ENCODE data around the gene OR5B12.
"Not testable (repeated sequence)": the region's sequence is repeated elsewhere in the genome, so short reads cannot be mapped to it uniquely, and the experiment has no call there.

Gene OR5B12

DNA sequence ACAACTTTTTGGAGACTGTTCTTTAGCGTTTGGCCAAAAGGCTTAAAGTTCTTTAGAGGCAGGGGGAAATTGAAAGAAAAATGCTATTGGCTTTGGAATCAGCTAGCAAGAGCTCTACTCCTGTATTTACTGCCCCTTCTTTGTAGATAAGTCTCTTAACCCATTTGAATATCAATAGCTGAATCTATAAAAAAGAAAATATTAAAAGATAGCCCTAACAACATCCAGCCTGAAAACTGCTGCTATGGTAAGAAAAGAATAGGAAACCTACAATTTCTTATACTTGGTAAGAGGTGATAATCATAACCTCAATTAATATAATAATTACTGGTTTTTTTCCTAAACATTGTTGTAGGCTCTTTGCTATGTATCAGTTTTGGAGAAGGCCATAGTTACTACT, at the start of gene OR5B12:
OR5B12 (minus strand) TSS at position 101 of the 400 bp plus-strand sequence. CDS start 2,085 bp downstream, outside the sequence.
- DNase-seq (ENCODE audit: low read depth in 2 of 2) = no peak

- DNase-seq (ENCODE audit: low read depth in 2 of 2) = no peak
Measured at GRCh38 chr11:58490827-58491226, 48.8 kb upstream of the OR5B12 start.

- DNase-seq (ENCODE audit: low read depth in 2 of 2) = no peak
Measured at GRCh38 chr11:58487170-58487569, 45.1 kb upstream of the OR5B12 start.

DNA sequence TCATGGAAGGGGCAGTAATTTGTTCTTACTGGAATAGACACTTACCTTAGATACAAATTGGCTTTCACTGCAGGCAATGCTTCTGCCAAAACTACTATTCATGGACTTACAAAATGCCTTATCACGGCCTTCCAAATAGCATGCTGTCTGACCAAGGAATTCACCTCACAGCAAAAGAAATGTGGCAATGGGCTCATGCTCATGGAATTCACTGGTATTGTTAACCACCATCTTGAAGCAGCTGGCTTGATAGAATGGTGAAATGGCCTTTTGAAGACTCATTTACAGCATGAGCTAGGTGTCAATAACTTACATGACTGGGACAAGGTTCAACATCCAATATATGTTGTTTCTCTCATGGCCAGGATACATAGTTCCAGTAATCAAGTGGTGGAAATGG, 43.9 kb upstream of the OR5B12 start:
- no peak for DNase-seq (ENCODE audit: low read depth in 2 of 2)

DNA sequence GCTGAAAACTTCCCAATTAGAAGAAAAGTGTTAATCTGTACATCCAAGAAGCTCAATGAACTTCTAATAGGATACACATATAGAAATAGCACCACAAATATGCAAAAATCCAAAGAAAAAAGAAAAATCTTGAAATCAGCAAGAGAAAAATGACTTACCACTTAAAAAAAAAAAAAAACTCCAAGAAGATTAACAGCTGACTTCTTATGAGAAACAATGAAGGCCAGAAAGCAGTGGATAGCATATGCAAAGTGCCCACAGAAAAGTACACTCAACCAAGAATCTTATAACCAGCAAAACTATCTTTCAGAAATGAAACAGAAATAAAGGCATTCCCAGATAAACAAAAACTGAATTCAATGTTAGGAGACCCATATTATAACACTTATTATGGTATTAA, 29.9 kb upstream of the OR5B12 start:
- DNase-seq (ENCODE audit: low read depth in 2 of 2) = no peak

DNA sequence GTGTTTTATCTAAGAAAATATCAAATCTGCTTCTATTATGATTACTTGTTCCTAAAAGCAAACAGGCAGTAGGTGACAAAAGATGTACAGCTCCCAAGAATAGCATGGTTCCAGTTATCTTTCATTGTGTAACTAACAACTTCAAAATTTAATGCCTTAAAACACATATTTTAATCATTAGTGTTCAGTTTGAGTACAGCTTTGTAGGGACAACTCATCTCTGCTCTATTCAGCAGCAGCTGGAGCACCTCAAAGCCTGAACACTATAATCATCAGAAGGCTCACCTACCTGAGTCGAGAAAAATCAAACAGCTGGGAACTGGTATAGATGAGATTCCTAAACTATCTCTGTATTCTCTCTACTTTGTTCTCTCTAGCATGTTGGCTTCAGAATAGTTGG, 24.3 kb upstream of the OR5B12 start:
- no peak for DNase-seq (ENCODE audit: low read depth in 2 of 2)

DNA sequence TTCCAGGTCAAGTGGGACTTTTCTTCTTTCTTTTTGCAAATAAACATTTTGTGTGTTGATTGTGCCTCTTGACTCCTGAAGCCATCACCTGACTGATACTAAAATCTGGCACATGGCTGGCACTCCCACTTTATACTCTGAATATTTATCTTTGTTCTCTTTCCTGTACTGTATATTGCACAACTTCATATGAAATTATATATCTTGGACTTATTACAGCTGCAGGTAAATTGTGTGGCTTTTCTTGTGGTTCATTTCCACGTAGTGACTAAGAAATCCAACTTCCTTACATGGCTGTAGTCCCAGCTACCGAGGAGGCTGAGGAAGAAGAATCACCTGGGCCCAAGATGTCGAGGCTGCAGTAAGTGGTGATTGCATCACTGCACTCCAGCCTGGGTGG, 23.7 kb upstream of the OR5B12 start:
- DNase-seq (ENCODE audit: low read depth in 2 of 2) = no peak

DNA sequence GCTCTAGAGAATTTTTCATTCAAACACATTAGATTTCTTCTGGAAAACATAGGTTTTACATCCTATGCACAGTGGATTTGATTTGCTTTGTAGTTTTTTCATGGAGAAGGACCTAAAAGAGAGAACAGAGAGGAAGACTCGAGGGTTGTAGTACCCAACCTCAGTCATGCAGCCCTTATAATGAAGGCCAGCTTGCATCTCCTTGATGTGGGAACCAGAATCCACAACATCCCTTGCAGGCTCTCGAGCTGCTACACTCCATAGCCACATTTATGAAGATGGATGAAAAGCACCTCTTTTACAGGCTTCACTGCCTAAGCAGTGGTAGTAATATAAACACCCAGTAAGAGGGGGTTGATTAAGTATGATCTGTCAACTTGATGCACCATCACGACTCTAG, 9.5 kb upstream of the OR5B12 start:
- no peak for DNase-seq (ENCODE audit: low read depth in 2 of 2)

DNA sequence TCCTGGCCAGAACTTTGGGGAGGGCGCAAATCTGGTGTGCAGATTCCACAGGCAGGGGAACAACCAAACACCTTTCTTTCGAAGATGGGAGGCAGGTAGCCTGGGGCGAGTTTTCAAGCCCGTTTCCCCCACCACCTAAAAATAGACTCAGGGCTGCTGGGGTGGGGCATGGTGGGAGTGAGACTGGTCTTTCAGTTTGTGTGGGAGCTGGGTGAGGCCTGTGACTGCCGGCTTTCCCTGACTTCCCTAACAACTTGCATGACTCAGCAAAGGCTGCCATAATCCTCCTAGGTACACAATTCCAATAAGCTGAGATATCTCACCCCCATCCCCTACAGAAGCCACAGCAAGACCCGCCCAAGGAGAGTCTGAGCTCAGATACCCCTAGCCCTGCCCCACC, 4.3 kb upstream of the OR5B12 start:
- no peak for DNase-seq (ENCODE audit: low read depth in 2 of 2)

DNA sequence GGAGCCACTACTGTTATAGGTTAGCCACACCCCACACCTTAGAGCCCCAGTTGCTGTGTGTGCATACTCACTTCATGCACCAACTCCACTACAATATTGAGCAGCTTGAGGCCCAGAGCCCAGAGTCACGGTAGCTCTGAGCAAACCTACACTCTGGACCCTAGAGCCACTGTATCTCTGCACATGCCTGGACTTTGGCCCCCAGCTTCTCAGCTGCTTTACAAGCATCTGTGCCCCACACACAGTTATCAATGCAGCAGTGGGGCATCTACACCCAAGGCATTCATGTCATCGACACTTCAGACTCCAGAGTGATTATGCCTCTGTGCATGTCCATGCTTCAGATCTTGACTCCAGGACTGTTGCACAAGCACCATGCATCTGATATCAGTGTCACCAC, 2.3 kb upstream of the OR5B12 start:
- DNase-seq (ENCODE audit: low read depth in 2 of 2) = no peak

DNA sequence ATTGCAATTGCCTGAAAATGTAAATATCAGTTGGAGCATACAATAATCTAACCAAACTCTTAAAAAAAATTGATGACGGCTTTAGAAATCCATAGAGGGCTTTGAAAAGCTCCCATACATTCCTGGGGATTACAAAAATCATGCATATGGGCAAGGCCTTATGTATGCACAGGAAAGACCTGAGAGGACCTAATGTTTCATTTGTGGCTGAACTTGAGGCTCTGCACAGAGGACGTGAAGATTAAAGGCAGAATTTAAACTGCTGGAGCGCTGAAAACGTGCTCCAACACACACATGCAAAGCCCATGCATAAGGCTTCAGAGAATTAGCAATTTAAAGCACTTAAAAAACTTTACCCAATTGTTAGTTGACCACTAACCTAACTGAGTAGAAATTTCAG, 3.5 kb downstream of the OR5B12 start:
- DNase-seq (ENCODE audit: low read depth in 2 of 2) = no peak

- no peak for DNase-seq (ENCODE audit: low read depth in 2 of 2)
Measured at GRCh38 chr11:58434217-58434616, 7.8 kb downstream of the OR5B12 start.

DNA sequence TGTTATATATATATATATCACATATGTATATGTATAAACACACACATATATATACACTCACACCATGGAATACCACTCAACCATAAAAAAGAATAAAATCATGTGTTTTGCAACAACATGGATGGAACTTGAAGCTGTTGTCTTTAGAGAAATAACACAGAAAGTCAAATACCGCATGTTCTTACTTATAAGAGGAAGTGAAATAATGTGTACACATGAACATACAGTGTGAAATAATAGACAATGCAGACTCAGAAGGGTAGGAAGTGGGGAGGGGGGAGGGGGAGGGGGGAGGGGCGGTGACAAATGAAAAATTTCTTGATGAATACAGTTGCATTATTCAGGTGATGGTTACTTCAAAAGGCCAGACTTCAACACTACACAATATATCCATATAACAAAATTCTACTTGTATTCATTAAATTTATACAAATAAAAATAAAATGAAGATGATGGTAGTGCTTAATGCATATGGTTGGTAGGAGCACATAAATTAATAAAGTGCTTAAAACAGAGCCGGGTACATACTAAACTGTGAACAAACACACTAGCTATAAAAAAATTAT, 8.3 kb downstream of the OR5B12 start:
- DNase-seq (ENCODE audit: low read depth in 2 of 2) = no peak

DNA sequence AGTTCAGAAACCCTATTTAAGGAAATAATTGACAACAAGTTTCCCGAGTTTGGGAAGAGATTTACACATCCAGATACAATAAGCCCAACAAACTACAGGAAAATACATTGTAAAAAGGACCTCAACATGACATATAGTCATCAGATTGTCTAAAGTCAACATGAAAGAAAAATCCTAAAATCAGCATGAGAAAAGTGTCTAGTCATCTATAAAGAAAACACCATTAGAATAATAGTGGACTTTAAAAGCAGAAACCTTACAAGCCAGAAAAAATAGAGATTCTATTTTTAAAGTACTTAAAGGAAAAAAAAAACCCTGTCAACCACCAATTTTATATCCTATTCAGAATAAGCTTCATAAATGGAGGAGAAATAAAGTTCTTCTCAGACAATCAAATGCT, 12.8 kb downstream of the OR5B12 start:
- no peak for DNase-seq (ENCODE audit: low read depth in 2 of 2)

GRCh38 chr11:58428021-58428420, 14.0 kb downstream of the OR5B12 start, which contains the start of gene OR5B2:
OR5B2 (minus strand) TSS chr11:58428121; CDS start chr11:58423261, 4,860 bp downstream.
- DNase-seq (ENCODE audit: low read depth in 2 of 2) = no peak

- DNase-seq (ENCODE audit: low read depth in 2 of 2) = no peak
Measured at GRCh38 chr11:58406774-58407173, 35.3 kb downstream of the OR5B12 start, which contains the start of gene OR5B3. OR5B3 (minus strand) TSS chr11:58406874; CDS start chr11:58403409, 3,465 bp downstream.

DNA sequence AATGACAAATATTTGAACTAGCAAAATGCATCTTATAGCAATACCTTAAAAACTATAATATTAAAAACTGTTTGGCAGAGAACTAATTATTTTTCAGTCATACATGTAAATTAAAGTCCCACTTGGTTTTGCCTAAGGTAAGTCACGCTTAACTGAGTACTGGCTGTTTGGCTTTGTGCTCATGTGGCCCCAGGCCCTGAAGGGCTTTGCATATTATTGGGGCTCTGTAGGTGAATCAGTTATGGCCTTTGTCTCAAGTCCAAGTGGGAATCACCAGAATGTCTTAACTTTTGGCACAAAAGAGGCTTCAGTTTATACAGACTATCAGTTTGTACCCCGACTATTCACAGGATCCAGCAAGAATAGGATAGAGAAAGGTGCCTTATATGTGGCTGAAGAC, 42.4 kb downstream of the OR5B12 start:
- not testable (repeated sequence) for DNase-seq (ENCODE audit: low read depth in 2 of 2)

DNA sequence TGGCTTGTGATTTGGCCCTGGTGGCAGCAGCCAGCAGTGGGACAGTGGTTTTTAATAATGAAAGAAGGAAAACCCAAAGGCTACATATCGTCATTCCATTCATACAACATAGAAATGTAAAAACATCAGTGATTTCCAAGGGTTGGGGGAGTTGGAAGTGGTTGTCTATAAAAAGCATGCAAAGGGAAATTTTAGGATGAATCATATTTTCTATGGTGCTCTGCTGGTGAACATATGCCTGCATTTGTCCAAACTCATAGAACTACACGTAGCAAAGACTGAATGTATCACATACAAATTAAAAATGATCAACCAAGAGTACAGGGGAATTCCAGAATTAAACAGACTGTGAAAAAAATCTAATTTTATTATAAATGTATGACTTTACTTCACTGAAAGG, 46.5 kb downstream of the OR5B12 start:
- no peak for DNase-seq (ENCODE audit: low read depth in 2 of 2)

DNA sequence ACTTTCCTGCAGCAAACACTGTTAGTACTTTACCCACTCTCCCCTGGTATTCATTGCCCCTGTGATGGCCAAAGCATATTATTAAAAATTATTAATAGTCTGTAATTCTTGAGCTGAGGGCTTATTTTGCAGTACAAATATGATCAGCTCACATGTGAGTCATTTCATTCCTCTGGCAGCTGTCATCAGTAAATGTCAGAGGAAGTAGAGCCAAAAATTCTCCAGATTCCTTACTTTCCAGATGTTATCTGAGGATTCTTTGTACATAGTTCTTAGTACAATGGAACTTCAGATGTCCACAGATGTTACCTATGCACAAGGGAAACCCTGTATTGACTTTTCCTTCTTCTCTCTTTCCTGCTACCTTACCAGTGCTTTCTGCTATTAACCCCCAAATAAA, 47.8 kb downstream of the OR5B12 start:
- no peak for DNase-seq (ENCODE audit: low read depth in 2 of 2)

- DNase-seq (ENCODE audit: low read depth in 2 of 2) = no peak
Measured at GRCh38 chr11:58392746-58393145, 49.3 kb downstream of the OR5B12 start.

- DNase-seq (ENCODE audit: low read depth in 2 of 2) = no peak
Measured at GRCh38 chr11:58391879-58392278, 50.2 kb downstream of the OR5B12 start.

DNA sequence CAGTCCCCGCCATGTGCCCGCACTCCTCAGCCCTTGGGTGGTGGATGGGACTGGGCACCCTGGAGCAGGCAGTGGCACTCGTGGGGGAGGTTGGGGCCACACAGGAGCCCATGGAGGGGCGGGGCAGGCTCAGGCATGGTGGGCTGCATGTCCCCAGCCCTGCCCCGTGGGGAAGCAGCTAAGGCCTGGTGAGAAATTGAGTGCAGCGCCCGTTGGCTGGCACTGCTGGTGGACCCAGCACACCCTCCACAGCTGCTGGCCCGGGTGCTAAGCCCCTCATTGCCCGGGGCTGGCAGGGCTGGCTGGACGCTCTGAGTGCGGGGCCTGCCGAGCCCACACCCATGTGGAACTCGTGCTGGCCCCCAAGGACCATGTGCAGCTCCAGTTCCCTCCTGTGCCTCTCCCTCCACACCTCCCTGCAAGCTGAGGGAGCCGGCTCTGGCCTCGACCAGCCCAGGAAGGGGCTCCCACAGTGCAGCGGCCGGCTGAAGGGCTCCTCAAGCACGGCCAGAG, 51.4 kb downstream of the OR5B12 start:
- no peak for DNase-seq (ENCODE audit: low read depth in 2 of 2)
